HG03565 (cell line): ENCODE measurements around the gene LILRA2.
"Not testable (repeated sequence)": the region's sequence is repeated elsewhere in the genome, so short reads cannot be mapped to it uniquely, and the experiment has no call there.

Experiments
- ATAC-seq: cut with Tn5 transposase; IDR thresholded peaks from one replicate; pipeline ENCODE4 v1.9.1; 2021; ENCODE audit warnings: mild to moderate bottlenecking, moderate library complexity; ENCODE audit not compliant: unreplicated experiment

Gene LILRA2

GRCh38 chr19:54573330-54573872 is at the start of gene LILRA2:
Gene LILRA2 (plus strand): TSS chr19:54573790. CDS start chr19:54573879, 89 bp downstream.
- ATAC-seq, result no peak

GRCh38 chr19:54525636-54526035 is 48.0 kb upstream of the LILRA2 start:
- ATAC-seq, result no peak

GRCh38 chr19:54526972-54527371 is 46.6 kb upstream of the LILRA2 start:
- no peak for ATAC-seq

- no peak for ATAC-seq
These were observed 42.7 kb upstream of the LILRA2 start for GRCh38 chr19:54530866-54531265.

- no peak for ATAC-seq
These were observed 41.1 kb upstream of the LILRA2 start for GRCh38 chr19:54532528-54532927.

GRCh38 chr19:54533476-54533875 is 40.1 kb upstream of the LILRA2 start:
- ATAC-seq, result no peak

- no peak for ATAC-seq
These were observed 39.4 kb upstream of the LILRA2 start for GRCh38 chr19:54534156-54534555.

- no peak for ATAC-seq
These were observed 38.0 kb upstream of the LILRA2 start for GRCh38 chr19:54535601-54536000.

- ATAC-seq, result no peak
These were observed 36.6 kb upstream of the LILRA2 start for GRCh38 chr19:54536956-54537355.

- no peak for ATAC-seq
These were observed 31.9 kb upstream of the LILRA2 start for GRCh38 chr19:54541712-54542111.

- ATAC-seq, result no peak
These were observed 24.8 kb upstream of the LILRA2 start for GRCh38 chr19:54548806-54549205.

GRCh38 chr19:54549224-54549623 is 24.4 kb upstream of the LILRA2 start:
- no peak for ATAC-seq

GRCh38 chr19:54551293-54551692 is 22.3 kb upstream of the LILRA2 start:
- ATAC-seq, result no peak

- no peak for ATAC-seq
These were observed 21.4 kb upstream of the LILRA2 start for GRCh38 chr19:54551950-54552912.

GRCh38 chr19:54552913-54553310 is 20.7 kb upstream of the LILRA2 start:
- ATAC-seq, result no peak

- no peak for ATAC-seq
These were observed 19.6 kb upstream of the LILRA2 start for GRCh38 chr19:54554006-54554405.

- ATAC-seq, result no peak
These were observed 18.7 kb upstream of the LILRA2 start for GRCh38 chr19:54554896-54555295.

- no peak for ATAC-seq
These were observed 17.4 kb upstream of the LILRA2 start for GRCh38 chr19:54556194-54556593.

GRCh38 chr19:54558339-54558738 is 15.3 kb upstream of the LILRA2 start:
- ATAC-seq, result no peak

- ATAC-seq, result no peak
These were observed 12.7 kb upstream of the LILRA2 start for GRCh38 chr19:54560881-54561385.

- no peak for ATAC-seq
These were observed 11.8 kb upstream of the LILRA2 start for GRCh38 chr19:54561840-54562239.

- ATAC-seq, result not testable (repeated sequence)
These were observed 10.4 kb upstream of the LILRA2 start for GRCh38 chr19:54563206-54563605.
